H9 (cell line): ENCODE measurements around the gene ISCA1. TPM values are rescaled to one million over a fixed set of nuclear protein-coding genes. Genes with fewer than 3 reads are reported as not detected.

Experiments
- DNase-seq: peaks from one replicate; pipeline ENCODE4 v3.0.0-alpha.2; 2017
- H2AFZ ChIP-seq: one replicate; pipeline ENCODE4 v1.6.1; 2013; ENCODE audit warnings: mild to moderate bottlenecking, low read length, control low read depth, moderate library complexity
- H2AK5ac ChIP-seq: 2 replicates; pipeline ENCODE4 v1.6.1; 2013; ENCODE audit warnings: low read length, control low read depth, mixed read lengths; ENCODE audit not compliant: insufficient read length
- H2BK120ac ChIP-seq: one replicate; pipeline ENCODE4 v1.6.1; 2013; ENCODE audit warnings: low read depth, mild to moderate bottlenecking, low read length, control low read depth, inconsistent platforms; ENCODE audit not compliant: poor library complexity, severe bottlenecking
- H2BK12ac ChIP-seq: 2 replicates; pipeline ENCODE4 v1.6.1; 2013; ENCODE audit warnings: low read length, control low read depth, mixed read lengths, low read depth; ENCODE audit not compliant: insufficient read length
- H2BK15ac ChIP-seq: 2 replicates; pipeline ENCODE4 v1.6.1; 2013; ENCODE audit warnings: low read depth, low read length, control low read depth
- H2BK20ac ChIP-seq: one replicate; pipeline ENCODE4 v1.6.1; 2013; ENCODE audit warnings: low read depth, mild to moderate bottlenecking, low read length, control low read depth, inconsistent platforms; ENCODE audit not compliant: poor library complexity, severe bottlenecking
- H2BK5ac ChIP-seq: 2 replicates; pipeline ENCODE4 v1.6.1; 2013; ENCODE audit warnings: low read length, control low read depth, mixed read lengths; ENCODE audit not compliant: insufficient read length
- H3K14ac ChIP-seq: 2 replicates; pipeline ENCODE4 v1.6.1; 2013; ENCODE audit warnings: low read length, control low read depth; ENCODE audit not compliant: insufficient read depth
- H3K18ac ChIP-seq: 2 replicates; pipeline ENCODE4 v1.6.1; 2013; ENCODE audit warnings: low read depth, mild to moderate bottlenecking, mixed read lengths, low read length, control low read depth; ENCODE audit not compliant: insufficient read length
- H3K23ac ChIP-seq: 2 replicates; pipeline ENCODE4 v1.6.1; 2013; ENCODE audit warnings: low read length, control low read depth, mixed read lengths, low read depth; ENCODE audit not compliant: insufficient read length
- H3K23me2 ChIP-seq: 2 replicates; pipeline ENCODE4 v1.6.1; 2013; ENCODE audit warnings: low read depth, mild to moderate bottlenecking, mixed read lengths, low read length, control low read depth; ENCODE audit not compliant: insufficient read length, poor library complexity, severe bottlenecking
- H3K27ac ChIP-seq: 2 replicates; pipeline ENCODE4 v1.5.1; 2013; ENCODE audit warnings: low read length, control low read depth, mixed read lengths, low read depth; ENCODE audit not compliant: insufficient read length
- H3K27me3 ChIP-seq: 2 replicates; pipeline ENCODE4 v1.6.1; 2013; ENCODE audit warnings: low read length, control low read depth, inconsistent platforms; ENCODE audit not compliant: insufficient read depth
- H3K4ac ChIP-seq: 2 replicates; pipeline ENCODE4 v1.6.1; 2013; ENCODE audit warnings: low read depth, mild to moderate bottlenecking, control low read depth, inconsistent platforms, low read length, moderate library complexity
- H3K4me1 ChIP-seq: 2 replicates; pipeline ENCODE4 v1.6.1; 2013; ENCODE audit warnings: low read length, control low read depth, inconsistent platforms; ENCODE audit not compliant: insufficient read depth
- H3K4me2 ChIP-seq: 2 replicates; pipeline ENCODE4 v1.6.1; 2013; ENCODE audit warnings: low read length, control low read depth, mixed read lengths; ENCODE audit not compliant: insufficient read length, insufficient read depth
- H3K56ac ChIP-seq: 2 replicates; pipeline ENCODE4 v1.6.1; 2013; ENCODE audit warnings: low read depth, mild to moderate bottlenecking, mixed read lengths, low read length, control low read depth; ENCODE audit not compliant: insufficient read length
- H3K79me1 ChIP-seq: 2 replicates; pipeline ENCODE4 v1.6.1; 2013; ENCODE audit warnings: low read depth, mild to moderate bottlenecking, moderate library complexity, low read length, control low read depth, inconsistent platforms; ENCODE audit not compliant: insufficient read depth, poor library complexity, severe bottlenecking
- H3K79me2 ChIP-seq: 2 replicates; pipeline ENCODE4 v1.6.1; 2013; ENCODE audit warnings: low read length, control low read depth, inconsistent platforms; ENCODE audit not compliant: insufficient read depth
- H3K9ac ChIP-seq: 2 replicates; pipeline ENCODE4 v1.6.1; 2013; ENCODE audit warnings: low read length, control low read depth, mixed read lengths; ENCODE audit not compliant: insufficient read length; ENCODE audit errors: extremely low read depth
- H3K9me3 ChIP-seq: one replicate; pipeline ENCODE4 v1.6.1; 2013; ENCODE audit warnings: low read depth, low read length, inconsistent platforms; ENCODE audit not compliant: control insufficient read depth
- H3T11ph ChIP-seq: one replicate; pipeline ENCODE4 v1.6.1; 2013; ENCODE audit warnings: mild to moderate bottlenecking, low read length, control low read depth, inconsistent platforms
- H4K20me1 ChIP-seq: one replicate; pipeline ENCODE4 v1.6.1; 2013; ENCODE audit not compliant: control insufficient read depth, insufficient read length, insufficient read depth
- H4K5ac ChIP-seq: 2 replicates; pipeline ENCODE4 v1.6.1; 2013; ENCODE audit warnings: low read depth, mild to moderate bottlenecking, mixed read lengths, low read length, control low read depth; ENCODE audit not compliant: insufficient read length
- H4K8ac ChIP-seq: replicated peaks from 2 replicates; pipeline ENCODE4 v1.6.1; 2013; ENCODE audit warnings: low read length, control low read depth, mixed read lengths, low read depth; ENCODE audit not compliant: insufficient read length
- H4K91ac ChIP-seq: 2 replicates; pipeline ENCODE4 v1.6.1; 2013; ENCODE audit warnings: low read depth, mild to moderate bottlenecking, moderate library complexity, mixed read lengths, low read length, control low read depth; ENCODE audit not compliant: insufficient read length
- H3K27ac Mint-ChIP-seq, 3 experiments: 2 replicates in 2 of 3; 3 replicates in 1 of 3; pipeline ENCODE4 v1.8.0; 2020 to 2021; ENCODE audit warnings: mixed read lengths in 3 of 3, mild to moderate bottlenecking in 1 of 3, moderate library complexity in 1 of 3
- H3K27me3 Mint-ChIP-seq: 2 replicates; pipeline ENCODE4 v1.8.0; 2021; ENCODE audit warnings: low read depth, mild to moderate bottlenecking, moderate library complexity, mixed read lengths
- H3K36me3 Mint-ChIP-seq, 3 experiments: 2 replicates in 2 of 3; 3 replicates in 1 of 3; pipeline ENCODE4 v1.8.0; 2020 to 2021; ENCODE audit warnings: low read depth in 3 of 3, mixed read lengths in 3 of 3; ENCODE audit not compliant: insufficient read depth in 1 of 3
- H3K4me1 Mint-ChIP-seq, 2 experiments: 2 replicates each; pipeline ENCODE4 v1.8.0; 2020; ENCODE audit warnings: mixed read lengths in 2 of 2
- H3K4me3 Mint-ChIP-seq, 2 experiments: 2 replicates in 1 of 2; 3 replicates in 1 of 2; pipeline ENCODE4 v1.8.0; 2020 to 2021; ENCODE audit warnings: mild to moderate bottlenecking in 2 of 2, mixed read lengths in 2 of 2, moderate library complexity in 1 of 2
- H3K9me3 Mint-ChIP-seq, 2 experiments: 2 replicates in 1 of 2; 3 replicates in 1 of 2; pipeline ENCODE4 v1.8.0; 2020; ENCODE audit warnings: mild to moderate bottlenecking in 2 of 2, mixed read lengths in 2 of 2, moderate library complexity in 1 of 2
- CTCF ChIP-seq: fragments of 200-600 bp; sonication (generic); conservative IDR thresholded peaks from 3 replicates; pipeline ENCODE4 v1.8.0; 2021; ENCODE audit warnings: antibody characterized with exemption, mild to moderate bottlenecking
- WGBS: extraction: QIAGEN DNeasy Blood & Tissue Kit; methylation state at CpG from one replicate; pipeline ENCODE4 v1.1.7; 2013; ENCODE audit warnings: missing lambda C conversion rate, low lambda C conversion rate, mixed read lengths; ENCODE audit not compliant: insufficient read length; ENCODE audit errors: extremely low coverage; 5-methylcytosine and 5-hydroxymethylcytosine counted together
- total RNA-seq: library from RNA; stranded (reverse); gene quantifications from 2 replicates; pipeline ENCODE4 v1.2.1, GENCODE V29; 2021

Gene ISCA1
- total RNA-seq, 1 experiment from 2014 or later: 33.3 TPM

GRCh38 chr9:86326536-86326935, 44.2 kb upstream of the ISCA1 start:
- Mint-ChIP-seq H3K27me3 (no peaks in the 10 kb centered on the region; the same call in 1 of the 2 replicates), H3K9me3 (no peaks in the 10 kb centered on the region), H3K27ac (no peak overlapping the region), H3K4me1 (peaks cover 11 to 16% of the 10 kb centered on the region in 2 experiments), H3K36me3 (peaks cover 28 to 64% (median 60%) of the 10 kb centered on the region in 3 experiments; a peak in 6 of 7 replicates), H3K4me3 (no peak overlapping the region)
- H3K14ac ChIP-seq: no peak overlapping the region
- no peak overlapping the region for H3K23ac ChIP-seq
- no peak overlapping the region for H2AK5ac ChIP-seq
- H2BK5ac ChIP-seq: no peak overlapping the region
- no peak overlapping the region for H3K56ac ChIP-seq
- no peak overlapping the region for H3K18ac ChIP-seq
- H3K27me3 ChIP-seq: no peaks in the 10 kb centered on the region
- H4K20me1 ChIP-seq: no peaks in the 10 kb centered on the region
- no peak overlapping the region for H2BK20ac ChIP-seq
- H3K4me2 ChIP-seq: no peak overlapping the region
- H3K23me2 ChIP-seq: no peaks in the 10 kb centered on the region
- no peaks in the 10 kb centered on the region for H3K79me2 ChIP-seq
- H3K4ac ChIP-seq: no peak overlapping the region
- H3T11ph ChIP-seq: no peak overlapping the region
- DNase-seq: no peak
- no CpG with 5 or more reads among the region's 3 CpGs for WGBS
- H2BK12ac ChIP-seq: no peak overlapping the region
- no peak overlapping the region for H2AFZ ChIP-seq
- H3K9ac ChIP-seq: no peak overlapping the region
- no peak for TF ChIP-seq CTCF
- no peaks in the 10 kb centered on the region for H3K9me3 ChIP-seq
- no peak overlapping the region for H4K8ac ChIP-seq
- no peak overlapping the region for H4K5ac ChIP-seq
- H2BK15ac ChIP-seq: no peak overlapping the region
- H3K4me1 ChIP-seq: no peaks in the 10 kb centered on the region
- H4K91ac ChIP-seq: no peak overlapping the region
- H2BK120ac ChIP-seq: no peak overlapping the region
- H3K79me1 ChIP-seq: no peaks in the 10 kb centered on the region
- no peak overlapping the region for H3K27ac ChIP-seq
